ENCODE data around the gene ATP11A. TPM values are rescaled to one million over a fixed set of nuclear protein-coding genes. Genes with fewer than 3 reads are reported as not detected.

Gene ATP11A
- total RNA-seq, 1 experiment from 2014 or later, result 4.5 TPM

Other genes starting within 250 kb of the ATP11A start
- gene TUBGCP3, start 101.9 kb upstream of the ATP11A start, total RNA-seq (2014; rRNA removed; shearing (Covaris generic)), result 13.8 and 20.6 TPM in 2 replicates

Data from G401 (cell line).